Measurements from ENCODE around the gene MIPEP. TPM values are rescaled to one million over a fixed set of nuclear protein-coding genes. Genes with fewer than 3 reads are reported as not detected.
A peak's percentile ranks its signal among the peaks of the same experiment; 100 is the strongest.

Gene MIPEP
- total and polyA plus RNA-seq, 10 of the 15 experiments (the other 5 are each of a cell fraction or from before 2014, with no cell fraction given), result 15.6 to 56.2 (median 29.8) TPM

GRCh38 chr13:23794267-23795161 is 94.7 kb downstream of the MIPEP start:
- no peaks in the 10 kb centered on the region; a peak in 1 of 4 replicates for H3K36me3 ChIP-seq (ENCODE audit: control insufficient read depth in 2 of 2, insufficient read depth in 2 of 2, low read length in 1 of 2)
- H3K79me2 ChIP-seq (ENCODE audit: control insufficient read depth, insufficient read depth, low read length), result no peaks in the 10 kb centered on the region
- RAD21 ChIA-PET (ENCODE audit: unreplicated experiment), result interaction anchor here (0.7 to 4.6 kb wide), 5 partner anchors 12 to 61 kb away, joined by 3 to 21 read pairs (median 5); no protein-coding TSS in a partner anchor
- peak overlapping the region; percentile 61 for H3K4me2 ChIP-seq (ENCODE audit: control insufficient read depth, insufficient read depth)
- POLR2A ChIA-PET, result interaction anchor here (0.7 to 2.0 kb wide), 3 partner anchors 10 to 90 kb away, joined by 3 to 11 read pairs (median 3); no protein-coding TSS in a partner anchor
- H3K9ac ChIP-seq (ENCODE audit: control insufficient read depth, insufficient read depth, low read length), result peak overlapping the region; percentile 67
- H3K4me1 ChIP-seq (ENCODE audit: control insufficient read depth, insufficient read depth, low read length), result peaks cover 51% of the 10 kb centered on the region
- SMC1A ChIA-PET (ENCODE audit: uncharacterized antibody, unreplicated experiment), result interaction anchor here (0.8 to 2.9 kb wide), 11 partner anchors 10 to 69 kb away, joined by 3 to 11 read pairs (median 4); no protein-coding TSS in a partner anchor
- peak; percentile 72 for ATAC-seq
- FAIRE-seq, result no peak
- under 1% methylated on average over 7 of the region's 7 CpGs for WGBS (ENCODE audit: insufficient coverage, insufficient replicate concordance, low lambda C conversion rate, missing lambda C conversion rate)
- BruUV-seq (replicated peaks), result TSS peak; percentile 91
- H3K4me3 ChIP-seq, result 0 out of 2 replicates have a peak overlapping the region, but pooled peaks have one; percentile 22
- in situ Hi-C loops (cut with MboI) (no loop called here), intact Hi-C loops (cut with micrococcal nuclease; ENCODE audit: unreplicated experiment) (loop anchor here (1.0 to 2.0 kb wide), 2 partner anchors 17 to 42 kb away; no protein-coding TSS in a partner anchor)
- peak; percentile 72 for DNase-seq (ENCODE audit: low read depth, low spot score)
- H4K20me1 ChIP-seq (ENCODE audit: control insufficient read depth, insufficient read depth), result no peaks in the 10 kb centered on the region
- CTCF ChIA-PET, result interaction anchor here (1.1 to 2.5 kb wide), 3 partner anchors 13 to 17 kb away, joined by 4 to 9 read pairs (median 6); no protein-coding TSS in a partner anchor
- peaks cover 4% of the 10 kb centered on the region for H3K9me3 ChIP-seq (replicated peaks; ENCODE audit: control insufficient read depth, insufficient read depth, low read length)
- no peaks in the 10 kb centered on the region for H3K27me3 ChIP-seq (replicated peaks in 1 of 2; ENCODE audit: control insufficient read depth in 2 of 2, insufficient read depth in 2 of 2, low read length in 1 of 2)
- H3K27ac ChIP-seq (ENCODE audit: control insufficient read depth, insufficient read depth), result peak overlapping the region; percentile 93
- peak overlapping the region; percentile 61 for H2AFZ ChIP-seq (ENCODE audit: control insufficient read depth, low read depth, low read length)
- TF ChIP-seq ASH2L (IDR thresholded peaks at IDR 0.05; ENCODE audit: borderline replicate concordance, low read depth), result 0 out of 2 replicates have a peak, but pooled peaks have one; percentile 63
- peak; percentile 83; the same call in 1 of the 2 replicates for TF ChIP-seq BCL11A (IDR thresholded peaks at IDR 0.05; ENCODE audit: low read depth, low read length)
- TF ChIP-seq SKIL (IDR thresholded peaks at IDR 0.05; ENCODE audit: low read depth, poor library complexity, severe bottlenecking), result peak; percentile 74
- no peak for TF ChIP-seq MYB (IDR thresholded peaks at IDR 0.05; ENCODE audit: borderline replicate concordance, low read depth, low read length)
- TF ChIP-seq ZBTB11 (CRISPR knock-in tag; IDR thresholded peaks at IDR 0.05), result no peak
- no peak for TF ChIP-seq WRNIP1 (IDR thresholded peaks at IDR 0.05; ENCODE audit: borderline replicate concordance, low read depth, low read length)
- no peak for TF ChIP-seq CBX3 (IDR thresholded peaks at IDR 0.05; ENCODE audit: borderline replicate concordance, low read depth)
- TF ChIP-seq BCL3 (IDR thresholded peaks at IDR 0.05; ENCODE audit: borderline replicate concordance, insufficient read depth, low read depth, low read length, poor library complexity, severe bottlenecking), result peak; percentile 29
- no peak for TF ChIP-seq POLR2A (IDR thresholded peaks at IDR 0.05; ENCODE audit: low read depth, low read length)
- TF ChIP-seq NKRF (conservative IDR thresholded peaks at IDR 0.05), result no peak
- TF ChIP-seq HDGF (IDR thresholded peaks at IDR 0.05), result no peak
- TF ChIP-seq EED (IDR thresholded peaks at IDR 0.05; ENCODE audit: low read depth), result peak; percentile 58

Measured in GM12878 (cell line).